GM18519 (cell line): ENCODE measurements around the gene CENPC.

Experiments used
- ATAC-seq: cut with Tn5 transposase; IDR thresholded peaks from one replicate; pipeline ENCODE4 v1.9.1; 2021; ENCODE audit warnings: mild to moderate bottlenecking, moderate library complexity; ENCODE audit not compliant: unreplicated experiment, low FRiP score

The CENPC gene

GRCh38 chr4:67428819-67429218 lies 116.5 kb downstream of the CENPC start:
- no peak for ATAC-seq
